Left cardiac atrium (tissue), 4 donors: ENCODE data around the gene BIRC2. TPM values are rescaled to one million over a fixed set of nuclear protein-coding genes. Genes with fewer than 3 reads are reported as not detected.
"Not testable (repeated sequence)": the region's sequence is repeated elsewhere in the genome, so short reads cannot be mapped to it uniquely, and the experiment has no call there.

Source experiments
- ATAC-seq, 2 donors: fragments of 200-7000 bp; cut with Tn5 transposase; one replicate each; pipeline ENCODE4 v1.9.1; 2020; ENCODE audit warnings: mild to moderate bottlenecking in 2 of 2, moderate library complexity in 2 of 2
- DNase-seq: peaks from one replicate; pipeline ENCODE4 v3.0.0-alpha.2; 2020
- intact Hi-C, 2 donors: fragments of 100-400 bp; cut with DNase I; formaldehyde crosslinking; loops; one replicate each; pipeline versions ENCODE4 v1.14.1 to v1.15.1; 2022 to 2023
- total RNA-seq, 2 donors: library from RNA; stranded (reverse); fragmentation: NEBNext Ultra II Directional; extraction: Animal tissue kit (Norgen Biotek cat#: 25700); gene quantifications; one replicate each; pipeline ENCODE4 v1.2.1, GENCODE V29; 2021
- donor health status: DM: no; HTN: yes; CAD: no.
- donor health status: DM: no; HTN: yes; CAD: no; lungs with severe emphysema.
- donor health status: DM: yes; HTN: yes; CAD: no.
- donor health status: Dilated cardiomyopathy.

BIRC2 gene
- total RNA-seq, 2 donors from 2014 or later, result 30.4 to 34.2 TPM

- DNase-seq, result no peak
- ATAC-seq, result no peak
- intact Hi-C loops, result no loop called here
These were observed 26.8 kb upstream of the BIRC2 start for GRCh38 chr11:102320188-102320587.

DNA sequence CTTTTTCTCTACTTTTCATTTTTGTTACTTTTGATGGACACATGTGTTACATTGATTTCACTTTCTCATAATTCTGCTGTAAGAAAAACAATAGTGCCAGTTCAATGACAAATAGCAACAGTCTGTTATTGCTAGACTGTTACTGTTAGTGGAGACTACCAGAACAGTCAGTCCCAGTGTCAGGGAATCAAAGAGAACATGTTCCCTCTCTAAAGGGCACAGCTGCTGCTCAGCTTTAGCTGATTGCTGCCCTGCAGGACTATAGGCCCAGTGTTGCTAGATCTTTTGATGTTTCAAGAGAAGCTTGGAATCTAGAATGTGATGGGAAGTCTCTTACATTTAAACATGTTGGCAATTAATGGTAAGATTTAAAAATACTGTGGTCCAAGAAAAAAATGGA is 26.3 kb upstream of the BIRC2 start:
- intact Hi-C loops, result no loop called here
- no peak for DNase-seq
- ATAC-seq, result no peak

DNA sequence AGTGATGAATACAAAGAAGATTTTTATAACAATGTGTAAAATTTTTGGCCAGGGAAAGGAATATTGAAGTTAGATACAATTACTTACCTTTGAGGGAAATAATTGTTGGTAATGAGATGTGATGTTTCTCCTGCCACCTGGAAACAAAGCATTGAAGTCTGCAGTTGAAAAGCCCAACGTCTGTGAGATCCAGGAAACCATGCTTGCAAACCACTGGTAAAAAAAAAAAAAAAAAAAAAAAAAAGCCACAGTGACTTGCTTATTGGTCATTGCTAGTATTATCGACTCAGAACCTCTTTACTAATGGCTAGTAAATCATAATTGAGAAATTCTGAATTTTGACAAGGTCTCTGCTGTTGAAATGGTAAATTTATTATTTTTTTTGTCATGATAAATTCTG is 24.5 kb upstream of the BIRC2 start:
- intact Hi-C loops, result no loop called here
- DNase-seq (no peak), ATAC-seq (no peak)

DNA sequence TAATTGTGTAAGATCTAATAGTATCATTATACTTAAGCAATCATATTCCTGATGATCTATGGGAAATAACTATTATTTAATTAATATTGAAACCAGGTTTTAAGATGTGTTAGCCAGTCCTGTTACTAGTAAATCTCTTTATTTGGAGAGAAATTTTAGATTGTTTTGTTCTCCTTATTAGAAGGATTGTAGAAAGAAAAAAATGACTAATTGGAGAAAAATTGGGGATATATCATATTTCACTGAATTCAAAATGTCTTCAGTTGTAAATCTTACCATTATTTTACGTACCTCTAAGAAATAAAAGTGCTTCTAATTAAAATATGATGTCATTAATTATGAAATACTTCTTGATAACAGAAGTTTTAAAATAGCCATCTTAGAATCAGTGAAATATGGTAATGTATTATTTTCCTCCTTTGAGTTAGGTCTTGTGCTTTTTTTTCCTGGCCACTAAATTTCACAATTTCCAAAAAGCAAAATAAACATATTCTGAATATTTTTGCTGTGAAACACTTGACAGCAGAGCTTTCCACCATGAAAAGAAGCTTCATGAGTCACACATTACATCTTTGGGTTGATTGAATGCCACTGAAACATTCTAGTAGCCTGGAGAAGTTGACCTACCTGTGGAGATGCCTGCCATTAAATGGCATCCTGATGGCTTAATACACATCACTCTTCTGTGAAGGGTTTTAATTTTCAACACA is 23.3 kb upstream of the BIRC2 start:
- no peak for DNase-seq
- intact Hi-C loops, result no loop called here
- ATAC-seq, result peak; percentile 27 to 79

DNA sequence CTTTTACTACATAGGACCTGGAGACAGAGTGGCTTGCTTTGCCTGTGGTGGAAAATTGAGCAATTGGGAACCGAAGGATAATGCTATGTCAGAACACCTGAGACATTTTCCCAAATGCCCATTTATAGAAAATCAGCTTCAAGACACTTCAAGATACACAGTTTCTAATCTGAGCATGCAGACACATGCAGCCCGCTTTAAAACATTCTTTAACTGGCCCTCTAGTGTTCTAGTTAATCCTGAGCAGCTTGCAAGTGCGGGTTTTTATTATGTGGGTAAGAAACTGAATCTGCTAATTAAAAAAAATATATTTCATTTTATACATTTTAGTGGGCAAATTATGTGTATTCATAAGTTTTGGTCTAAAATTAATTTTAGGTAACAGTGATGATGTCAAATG is 21.9 kb upstream of the BIRC2 start:
- no peak for DNase-seq
- intact Hi-C loops, result no loop called here
- no peak for ATAC-seq

DNA sequence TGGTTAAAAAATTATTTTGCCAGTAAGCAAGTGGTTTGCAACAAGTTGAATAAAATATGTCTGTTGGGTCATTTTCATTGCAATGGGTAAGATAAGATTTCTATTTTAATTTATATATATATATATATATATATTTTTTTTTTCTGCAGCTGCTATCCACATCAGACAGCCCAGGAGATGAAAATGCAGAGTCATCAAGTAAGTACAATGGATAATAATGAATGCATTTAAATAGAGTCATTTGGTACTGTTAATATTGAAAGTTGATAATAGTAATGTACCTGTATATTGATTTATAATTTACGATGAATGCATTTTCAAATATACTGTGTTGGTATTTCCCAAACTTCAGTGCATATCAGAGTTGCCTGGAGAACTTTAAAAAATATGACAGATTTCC is 18.3 kb upstream of the BIRC2 start:
- no peak for ATAC-seq
- intact Hi-C loops, result no loop called here
- DNase-seq, result no peak

DNA sequence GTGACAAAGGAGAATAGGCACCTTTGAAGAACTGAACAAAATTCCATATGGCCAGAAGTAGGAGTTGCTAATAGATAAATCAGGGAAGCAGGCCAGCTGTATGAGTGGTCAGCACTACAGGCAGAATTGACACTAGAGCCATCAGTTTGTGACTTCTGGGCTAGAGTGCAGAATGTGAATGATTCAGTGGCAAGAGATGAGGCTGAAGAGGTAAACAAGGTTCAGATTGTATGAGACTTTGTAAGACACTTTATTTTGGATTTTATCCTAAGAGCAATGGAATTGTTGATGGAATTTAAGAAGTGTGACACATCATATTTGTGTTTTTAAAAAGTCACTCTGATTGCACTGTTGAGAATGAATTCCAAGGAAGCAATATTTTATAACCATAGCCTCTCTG is 16.8 kb upstream of the BIRC2 start:
- intact Hi-C loops, result no loop called here
- ATAC-seq, result no peak
- DNase-seq, result no peak

DNA sequence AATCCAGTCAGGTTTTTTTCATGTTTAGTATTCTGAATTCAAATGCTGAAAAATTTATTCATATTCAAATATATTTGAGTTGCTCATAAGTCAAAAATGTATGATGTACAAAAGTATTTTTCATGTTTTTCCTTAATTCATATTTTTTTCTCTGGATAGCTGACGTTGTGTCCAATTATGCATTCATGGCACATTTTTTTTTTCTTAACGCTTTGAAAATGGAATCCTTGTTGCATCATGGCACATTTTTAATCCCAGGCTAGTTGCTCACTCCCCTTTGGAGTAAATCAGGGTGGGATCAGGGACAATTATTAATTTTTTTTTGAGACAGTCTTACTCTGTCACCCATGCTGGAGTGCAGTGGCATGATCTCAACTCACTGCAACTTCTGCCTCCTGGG is 15.7 kb upstream of the BIRC2 start:
- DNase-seq (no peak), ATAC-seq (no peak)
- intact Hi-C loops, result no loop called here

DNA sequence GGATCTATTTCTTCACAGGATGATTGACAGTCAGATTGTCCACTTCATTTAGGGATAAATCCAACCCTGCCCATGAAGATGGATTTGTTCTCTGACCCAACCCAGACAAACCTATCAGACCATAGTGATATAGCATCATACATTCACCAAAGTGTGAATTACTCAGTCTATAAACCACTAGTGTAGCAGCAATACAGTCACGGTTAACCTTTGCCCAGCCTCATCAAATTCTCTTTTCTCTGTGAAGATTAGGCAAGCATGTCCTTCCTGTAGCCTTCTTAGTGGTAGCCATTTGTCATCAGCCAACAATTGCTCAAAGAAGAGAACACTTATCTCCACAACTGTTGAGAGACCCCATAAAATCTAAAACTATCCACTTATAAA is 14.4 kb upstream of the BIRC2 start:
- intact Hi-C loops, result no loop called here
- DNase-seq (no peak), ATAC-seq (no peak)

GRCh38 chr11:102338479-102339010 is 8.5 kb upstream of the BIRC2 start:
- no peak for DNase-seq
- ATAC-seq, result no peak
- intact Hi-C loops, result loop anchor here in 1 of 2 donors (2.0 kb wide), 1 partner anchor 156 kb away; no protein-coding TSS in a partner anchor

- not testable (repeated sequence) for ATAC-seq, DNase-seq
- intact Hi-C loops, result loop anchor here (2.0 to 10.0 kb wide), 2 partner anchors 153 to 271 kb away; no protein-coding TSS in a partner anchor
These were observed 5.7 kb upstream of the BIRC2 start for GRCh38 chr11:102341311-102341710.

- DNase-seq, result peak; percentile 71
- intact Hi-C loops, result loop anchor here (2.0 to 10.0 kb wide), 3 partner anchors 53 to 271 kb away; no protein-coding TSS in a partner anchor
- ATAC-seq, result peak in 1 of 2 donors; percentile 63
These were observed 5.1 kb upstream of the BIRC2 start for GRCh38 chr11:102341844-102342318.

GRCh38 chr11:102343809-102344208 is 3.2 kb upstream of the BIRC2 start:
- intact Hi-C loops, result loop anchor here (2.0 to 10.0 kb wide), 2 partner anchors 55 to 151 kb away; no protein-coding TSS in a partner anchor
- no peak for ATAC-seq

GRCh38 chr11:102345904-102346303 is 1.1 kb upstream of the BIRC2 start:
- ATAC-seq, result no peak
- DNase-seq, result no peak
- intact Hi-C loops, result loop anchor here (5.0 to 10.0 kb wide), 2 partner anchors 111 to 149 kb away; no protein-coding TSS in a partner anchor

More at GRCh38 chr11:102343809-102344208, 3.2 kb upstream of the BIRC2 start:
- no peak for DNase-seq

DNA sequence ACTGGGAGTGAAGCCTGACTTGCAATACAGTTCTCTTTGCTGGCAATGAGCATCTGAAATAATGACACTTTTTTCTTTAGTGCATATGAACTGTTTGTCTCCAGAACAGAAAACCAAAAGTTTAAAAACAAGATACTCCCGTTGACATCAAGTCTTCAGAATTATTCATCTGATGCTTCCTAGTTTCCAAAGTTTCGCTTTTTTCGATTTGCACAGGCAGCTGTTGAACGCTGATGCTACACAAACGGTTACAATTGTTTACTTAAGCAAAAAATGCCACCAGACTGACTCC is 612 bp upstream of the BIRC2 start:
- intact Hi-C loops, result loop anchor here (5.0 to 10.0 kb wide), 2 partner anchors 111 to 148 kb away; no protein-coding TSS in a partner anchor
- DNase-seq (no peak), ATAC-seq (no peak)

- ATAC-seq, result peak; percentile 29 to 33
- DNase-seq, result no peak
- intact Hi-C loops, result loop anchor here (5.0 to 10.0 kb wide), 2 partner anchors 110 to 147 kb away; no protein-coding TSS in a partner anchor
These were observed 702 bp downstream of the BIRC2 start for GRCh38 chr11:102347462-102348370.

DNA sequence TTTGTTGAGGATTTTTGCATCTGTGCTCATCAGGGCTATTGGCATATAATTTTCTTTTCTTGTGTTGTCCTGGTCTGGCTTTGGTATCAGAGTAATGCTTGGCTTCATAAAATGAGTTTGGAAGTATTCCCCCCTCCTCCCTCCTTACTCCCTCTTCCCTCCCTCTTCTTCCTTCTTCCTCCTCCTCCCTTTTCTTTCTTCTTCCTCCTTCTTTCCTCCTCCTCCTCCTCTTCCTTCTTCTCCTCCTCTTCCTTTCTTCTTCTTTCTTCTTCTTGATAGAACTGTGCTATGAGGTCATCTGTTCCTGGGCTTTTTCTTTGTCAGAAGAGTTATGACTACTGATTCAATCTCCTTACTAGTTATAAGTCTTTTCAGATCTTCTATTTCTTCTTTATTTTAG is 10.1 kb downstream of the BIRC2 start:
- DNase-seq (no peak), ATAC-seq (no peak)
- intact Hi-C loops, result no loop called here

GRCh38 chr11:102359372-102359771 is 12.4 kb downstream of the BIRC2 start:
- no peak for DNase-seq
- no peak for ATAC-seq
- intact Hi-C loops, result no loop called here

DNA sequence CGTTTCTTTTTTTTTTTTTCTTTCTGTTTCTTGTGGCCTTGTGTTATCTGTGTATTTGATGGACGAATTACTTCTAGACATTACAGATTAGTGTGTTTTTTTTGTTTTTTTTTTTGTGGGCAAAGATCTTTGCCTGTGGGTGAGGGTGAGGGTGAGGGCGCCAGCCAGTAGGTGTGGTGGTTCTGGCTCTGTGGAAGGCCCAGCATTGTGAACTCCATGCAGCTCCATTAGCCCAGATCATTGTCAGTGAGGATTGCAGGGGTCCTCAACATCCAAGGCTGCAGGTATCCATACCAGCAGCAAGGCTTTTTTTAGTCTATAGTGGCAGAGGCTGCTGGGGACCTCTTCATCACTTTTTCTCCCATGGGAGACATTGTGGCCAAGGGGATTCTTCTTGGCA is 13.7 kb downstream of the BIRC2 start:
- DNase-seq (no peak), ATAC-seq (no peak)
- intact Hi-C loops, result no loop called here
